Psoas muscle (tissue), 8 donors: ENCODE measurements around the gene TNF. TPM values are rescaled to one million over a fixed set of nuclear protein-coding genes. Genes with fewer than 3 reads are reported as not detected.

Experiments
- ATAC-seq, 4 donors: fragments of 200-7000 bp; cut with Tn5 transposase; one replicate each; pipeline ENCODE4 v1.9.1; 2020; ENCODE audit warnings: moderate library complexity in 3 of 4, mild to moderate bottlenecking in 2 of 4
- DNase-seq, 2 donors: peaks; one replicate each; pipeline ENCODE4 v3.0.0-alpha.2; 2020
- H3K27ac ChIP-seq: fragments of 200-600 bp; one replicate; pipeline ENCODE4 v1.8.0; 2022
- H3K27me3 ChIP-seq, 3 donors: fragments of 200-600 bp in 1 of 3; one replicate each; pipeline versions ENCODE4 v1.6.1 to v1.8.0; 2013 to 2022; ENCODE audit warnings: low read length in 2 of 3, mild to moderate bottlenecking in 2 of 3, moderate library complexity in 1 of 3; ENCODE audit not compliant: insufficient read depth in 3 of 3
- H3K36me3 ChIP-seq, 2 donors: fragments of 200-600 bp in 1 of 2; one replicate each; pipeline versions ENCODE4 v1.6.1 to v1.8.0; 2013 to 2022; ENCODE audit warnings: low read depth in 1 of 2, mild to moderate bottlenecking in 1 of 2, moderate library complexity in 1 of 2; ENCODE audit not compliant: insufficient read depth in 1 of 2
- H3K4me1 ChIP-seq: fragments of 200-600 bp; one replicate; pipeline ENCODE4 v1.8.0; 2022
- H3K4me3 ChIP-seq: fragments of 200-600 bp; one replicate; pipeline ENCODE4 v1.8.0; 2022; ENCODE audit warnings: mild to moderate bottlenecking
- H3K9me3 ChIP-seq: fragments of 200-600 bp; one replicate; pipeline ENCODE4 v1.8.0; 2022
- WGBS, 3 donors: extraction: QIAGEN DNeasy Blood & Tissue Kit; methylation state at CpG; one replicate each; pipeline versions ENCODE4 v1.1.6 to v1.1.7; 2013; 5-methylcytosine and 5-hydroxymethylcytosine counted together
- intact Hi-C, 2 donors: fragments of 100-400 bp; cut with DNase I; formaldehyde crosslinking; loops; one replicate each; pipeline versions ENCODE4 v1.11.0 to v1.14.2; 2022
- polyA plus RNA-seq, 3 donors: library from polyadenylated mRNA; stranded (reverse); fragments of 200-250 nt; gene quantifications; one replicate each; pipeline ENCODE4 v1.2.3, GENCODE V29; 2013
- total RNA-seq, 4 donors: library from RNA; stranded (reverse); fragmentation: NEBNext Ultra II Directional in 2 of 4; extraction: Animal tissue kit (Norgen Biotek cat#: 25700) in 2 of 4; gene quantifications; one replicate each; pipeline versions ENCODE4 v1.2.1 to v1.2.4, GENCODE V29; 2021 to 2023
- TF ChIP-seq, protein P1 (sequence below): fragments of 200-600 bp; IDR thresholded peaks from one replicate; pipeline ENCODE4 v1.8.0; 2022; ENCODE audit warnings: antibody characterized with exemption
- donor health status: healthy with polysubstance abuse.
- donor health status: DM: no; HTN: no; CAD: no; lungs with moderate emphysema.
- donor health status: Bipolar disorder and iron deficiency.
- donor health status: healthy.
- donor health status: DM: yes; HTN: yes; CAD: no.
- donor health status: DM: no; HTN: no; CAD: no.
- donor health status: DM: no; HTN: no; CAD: no.
- donor health status: DM: yes; HTN: yes; CAD: no.

Gene TNF
- total and polyA plus RNA-seq, 7 donors: 0.09 to 0.81 (median 0.34) TPM; not detected in 2

GRCh38 chr6:31576897-31577578, 1.7 kb downstream of the TNF start:
- no peaks in the 10 kb centered on the region for H3K27me3 ChIP-seq
- WGBS, 3 donors: 81 to 85% (median 85%) methylated on average over 16 to 19 of the region's 19 CpGs
- H3K36me3 ChIP-seq: no peaks in the 10 kb centered on the region
- no peaks in the 10 kb centered on the region for H3K4me1 ChIP-seq
- H3K27ac ChIP-seq: no peak overlapping the region
- H3K9me3 ChIP-seq: no peaks in the 10 kb centered on the region
- ATAC-seq (no peak), DNase-seq (peak in 1 of 2 donors; percentile 42)
- peak overlapping the region; percentile 15 for H3K4me3 ChIP-seq
- TF ChIP-seq, protein P1, sequence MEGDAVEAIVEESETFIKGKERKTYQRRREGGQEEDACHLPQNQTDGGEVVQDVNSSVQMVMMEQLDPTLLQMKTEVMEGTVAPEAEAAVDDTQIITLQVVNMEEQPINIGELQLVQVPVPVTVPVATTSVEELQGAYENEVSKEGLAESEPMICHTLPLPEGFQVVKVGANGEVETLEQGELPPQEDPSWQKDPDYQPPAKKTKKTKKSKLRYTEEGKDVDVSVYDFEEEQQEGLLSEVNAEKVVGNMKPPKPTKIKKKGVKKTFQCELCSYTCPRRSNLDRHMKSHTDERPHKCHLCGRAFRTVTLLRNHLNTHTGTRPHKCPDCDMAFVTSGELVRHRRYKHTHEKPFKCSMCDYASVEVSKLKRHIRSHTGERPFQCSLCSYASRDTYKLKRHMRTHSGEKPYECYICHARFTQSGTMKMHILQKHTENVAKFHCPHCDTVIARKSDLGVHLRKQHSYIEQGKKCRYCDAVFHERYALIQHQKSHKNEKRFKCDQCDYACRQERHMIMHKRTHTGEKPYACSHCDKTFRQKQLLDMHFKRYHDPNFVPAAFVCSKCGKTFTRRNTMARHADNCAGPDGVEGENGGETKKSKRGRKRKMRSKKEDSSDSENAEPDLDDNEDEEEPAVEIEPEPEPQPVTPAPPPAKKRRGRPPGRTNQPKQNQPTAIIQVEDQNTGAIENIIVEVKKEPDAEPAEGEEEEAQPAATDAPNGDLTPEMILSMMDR: no peak
- intact Hi-C loops: no loop called here

GRCh38 chr6:31577579-31577966, 2.2 kb downstream of the TNF start:
- ATAC-seq: no peak
- H3K27ac ChIP-seq: no peak overlapping the region
- H3K27me3 ChIP-seq: no peaks in the 10 kb centered on the region
- intact Hi-C loops: no loop called here
- DNase-seq: no peak
- H3K9me3 ChIP-seq: no peaks in the 10 kb centered on the region
- no peaks in the 10 kb centered on the region for H3K36me3 ChIP-seq
- TF ChIP-seq, protein P1: no peak
- no peak overlapping the region for H3K4me3 ChIP-seq
- WGBS, 3 donors: 79 to 90% (median 87%) methylated on average over 3 of the region's 3 CpGs
- H3K4me1 ChIP-seq: no peaks in the 10 kb centered on the region

DNA sequence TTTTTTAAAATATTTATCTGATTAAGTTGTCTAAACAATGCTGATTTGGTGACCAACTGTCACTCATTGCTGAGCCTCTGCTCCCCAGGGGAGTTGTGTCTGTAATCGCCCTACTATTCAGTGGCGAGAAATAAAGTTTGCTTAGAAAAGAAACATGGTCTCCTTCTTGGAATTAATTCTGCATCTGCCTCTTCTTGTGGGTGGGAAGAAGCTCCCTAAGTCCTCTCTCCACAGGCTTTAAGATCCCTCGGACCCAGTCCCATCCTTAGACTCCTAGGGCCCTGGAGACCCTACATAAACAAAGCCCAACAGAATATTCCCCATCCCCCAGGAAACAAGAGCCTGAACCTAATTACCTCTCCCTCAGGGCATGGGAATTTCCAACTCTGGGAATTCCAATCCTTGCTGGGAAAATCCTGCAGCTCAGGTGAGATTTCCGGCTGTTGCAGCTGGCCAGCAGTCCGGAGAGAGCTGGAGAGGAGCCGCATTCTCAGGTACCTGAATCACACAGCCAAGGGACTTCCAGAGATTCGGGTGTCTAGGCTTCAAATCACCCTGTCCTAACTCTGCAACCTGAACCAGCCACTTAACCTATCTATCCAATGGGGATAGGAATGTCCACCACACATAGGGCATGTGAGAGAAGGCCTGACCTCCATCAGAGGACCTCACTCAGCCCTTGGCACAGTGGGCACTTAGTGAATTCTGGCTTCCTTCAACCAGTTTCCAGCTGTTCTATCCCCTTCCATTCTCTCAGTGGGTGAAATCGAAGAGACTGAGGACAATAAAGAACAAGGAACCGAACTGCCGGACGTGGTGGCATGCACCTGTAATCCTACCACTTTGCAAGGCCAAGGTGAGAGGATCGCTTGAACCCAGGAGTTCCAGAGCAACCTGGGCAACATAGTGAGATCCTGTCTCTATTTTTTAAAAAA, 3.1 kb downstream of the TNF start:
- intact Hi-C loops: no loop called here
- 74 to 78% (median 77%) methylated on average over 12 of the region's 12 CpGs for WGBS, 3 donors
- ATAC-seq: no peak

DNA sequence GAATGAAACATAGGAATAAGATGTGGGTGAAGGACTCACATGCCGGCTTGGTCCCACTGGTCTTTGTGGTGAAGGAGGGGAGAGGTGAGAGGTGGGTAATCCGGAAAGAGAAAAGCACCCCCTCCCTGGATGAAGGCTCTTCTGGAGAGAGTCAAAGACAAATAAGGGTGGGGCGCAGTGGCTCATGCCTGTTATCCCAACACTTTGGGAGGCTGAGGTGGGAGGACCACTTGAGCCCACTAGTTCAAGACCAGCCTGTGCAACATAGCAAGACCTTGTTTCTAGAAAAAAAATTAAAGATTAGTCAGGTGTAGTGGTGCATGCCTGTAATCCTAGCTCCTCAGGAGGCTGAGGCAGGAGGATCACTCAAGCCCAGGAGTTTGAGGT, 3.7 kb downstream of the TNF start:
- Histone ChIP-seq H3K4me1 (no peaks in the 10 kb centered on the region), H3K4me3 (no peak overlapping the region), H3K27me3 (no peaks in the 10 kb centered on the region), H3K27ac (no peak overlapping the region), H3K9me3 (no peaks in the 10 kb centered on the region), H3K36me3 (no peaks in the 10 kb centered on the region)
- no peak for ATAC-seq
- TF ChIP-seq, protein P1: no peak
- intact Hi-C loops: no loop called here
- WGBS, 3 donors: 86 to 94% (median 92%) methylated on average over 3 of the region's 3 CpGs
- DNase-seq: no peak

More for the DNA sequence above, 3.1 kb downstream of the TNF start:
- Histone ChIP-seq H3K9me3 (no peaks in the 10 kb centered on the region), H3K27me3 (no peaks in the 10 kb centered on the region), H3K4me1 (no peaks in the 10 kb centered on the region), H3K36me3 (no peaks in the 10 kb centered on the region), H3K4me3 (no peak overlapping the region), H3K27ac (no peak overlapping the region)
- DNase-seq: no peak
- TF ChIP-seq, protein P1: no peak
